Panc1 (cell line): ENCODE results near the gene MFN1. TPM values are rescaled to one million over a fixed set of nuclear protein-coding genes. Genes with fewer than 3 reads are reported as not detected.
"Not testable (repeated sequence)": the region's sequence is repeated elsewhere in the genome, so short reads cannot be mapped to it uniquely, and the experiment has no call there.

Experiments
- ATAC-seq: fragments of 200-7000 bp; cut with Tn5 transposase; 2 replicates; pipeline ENCODE4 v1.9.1; 2020; ENCODE audit warnings: mild to moderate bottlenecking, moderate library complexity
- BruUV-seq: library from RNA; stranded (reverse); fragments of 400-500 nt; replicated peaks from 2 replicates; lab custom pipeline; 2021; lab: Mats Ljungman, UMichigan
- CTCF ChIA-PET: fragments of 300-600 bp; sonication (Branson Sonifier 250); formaldehyde crosslinking; loops from one replicate; lab custom pipeline; 2022; ENCODE audit warnings: antibody characterized with exemption; lab: Charles Lee
- POLR2A ChIA-PET: fragments of 300-600 bp; sonication (Branson Sonifier 250); formaldehyde crosslinking; loops from one replicate; lab custom pipeline; 2022; ENCODE audit warnings: antibody characterized with exemption; lab: Charles Lee
- DNase-seq: peaks from one replicate; pipeline ENCODE4 v3.0.0-alpha.2; 2010; ENCODE audit warnings: low read depth, low spot score
- H3K27ac ChIP-seq: 2 replicates; pipeline ENCODE4 v1.5.1; 2011; ENCODE audit warnings: mild to moderate bottlenecking, low read length, inconsistent platforms
- H3K27me3 ChIP-seq: fragments of 200-500 bp; sonication (Bioruptor generic); 2 replicates; pipeline ENCODE4 v1.6.0; 2014; ENCODE audit warnings: low read length, inconsistent platforms; ENCODE audit not compliant: control insufficient read depth, insufficient read depth
- H3K36me3 ChIP-seq: fragments of 200-500 bp; sonication (Bioruptor generic); 2 replicates; pipeline ENCODE4 v1.5.1; 2014; ENCODE audit warnings: inconsistent platforms, mild to moderate bottlenecking, low read length, moderate library complexity; ENCODE audit not compliant: control insufficient read depth, insufficient read depth
- H3K4me1 ChIP-seq: 2 replicates; pipeline ENCODE4 v1.5.1; 2011; ENCODE audit warnings: inconsistent platforms, mild to moderate bottlenecking, low read length, moderate library complexity; ENCODE audit not compliant: control insufficient read depth, insufficient read depth
- H3K4me3 ChIP-seq, 2 experiments: 2 replicates each; pipeline ENCODE4 v1.5.1; 2011 to 2012; ENCODE audit warnings: low read depth in 2 of 2, low read length in 2 of 2, mild to moderate bottlenecking in 2 of 2, inconsistent platforms in 1 of 2, moderate library complexity in 1 of 2
- H3K9me3 ChIP-seq: fragments of 200-500 bp; sonication (Bioruptor generic); 2 replicates; pipeline ENCODE4 v1.5.1; 2014; ENCODE audit warnings: low read depth, mild to moderate bottlenecking, inconsistent platforms, low read length, moderate library complexity; ENCODE audit not compliant: control insufficient read depth, insufficient read depth
- CTCF ChIP-seq: fragments of 450-650 bp; IDR thresholded peaks from 2 replicates; pipeline ENCODE4 v1.5.1; 2017; ENCODE audit warnings: mild to moderate bottlenecking
- POLR2AphosphoS5 ChIP-seq: IDR thresholded peaks from 2 replicates; pipeline ENCODE4 v1.6.1; 2012; ENCODE audit warnings: mild to moderate bottlenecking, low read depth, low read length, moderate library complexity
- REST ChIP-seq, 2 experiments: IDR thresholded peaks; 2 replicates each; pipeline ENCODE4 v1.6.1; 2011 to 2012; ENCODE audit warnings: low read depth in 2 of 2, control low read depth in 1 of 2, low read length in 1 of 2, mild to moderate bottlenecking in 1 of 2, moderate library complexity in 1 of 2; ENCODE audit not compliant: insufficient read depth in 1 of 2
- SIN3A ChIP-seq: IDR thresholded peaks from 2 replicates; pipeline ENCODE4 v1.6.1; 2012; ENCODE audit warnings: low read depth, mild to moderate bottlenecking, low read length, moderate library complexity, borderline replicate concordance; ENCODE audit not compliant: insufficient read depth
- TCF7L2 ChIP-seq: IDR thresholded peaks from 2 replicates; pipeline ENCODE4 v1.6.1; 2011; ENCODE audit warnings: mild to moderate bottlenecking, low read depth, low read length, inconsistent platforms
- in situ Hi-C: cut with HindIII; loops from 2 replicates; pipeline ENCODE4 v1.10.0; 2016; ENCODE audit warnings: low sequenced_read_pairs, low pct_unique_long_range_greater_than_20kb
- intact Hi-C: fragments of 100-400 bp; cut with micrococcal nuclease; formaldehyde crosslinking; loops from one replicate; pipeline ENCODE4 v1.10.0; 2022; ENCODE audit not compliant: unreplicated experiment
- total RNA-seq: library from RNA; stranded (reverse); gene quantifications from one replicate; pipeline ENCODE4 v1.2.1, GENCODE V29; 2021; ENCODE audit not compliant: unreplicated experiment

MFN1 gene
- total RNA-seq, 1 experiment from 2014 or later, result 73.5 TPM

GRCh38 chr3:179304605-179305004, 42.9 kb upstream of the MFN1 start:
- H3K4me3 ChIP-seq, result no peak overlapping the region
- H3K4me1 ChIP-seq, result no peaks in the 10 kb centered on the region
- no peak overlapping the region for H3K27ac ChIP-seq
- DNase-seq, result no peak
- TF ChIP-seq CTCF (no peak), SIN3A (no peak), REST (IDR thresholded peaks at IDR 0.05; ENCODE audit: insufficient read depth in 1 of 2, low read depth in 2 of 2, low read length in 1 of 2) (no peak), POLR2AphosphoS5 (no peak), TCF7L2 (no peak)
- intact Hi-C loops (no loop called here), in situ Hi-C loops (no loop called here)
- H3K9me3 ChIP-seq, result no peaks in the 10 kb centered on the region
- no peaks in the 10 kb centered on the region for H3K27me3 ChIP-seq
- ATAC-seq, result peak; percentile 45; the same call in 1 of the 2 replicates
- no TSS peak for BruUV-seq
- ChIA-PET CTCF (no interaction called here), POLR2A (no interaction called here)
- no peaks in the 10 kb centered on the region for H3K36me3 ChIP-seq

- H3K27me3 ChIP-seq, POLR2A ChIA-PET, CTCF ChIA-PET, H3K36me3 ChIP-seq, H3K4me1 ChIP-seq, intact Hi-C loops, in situ Hi-C loops, H3K27ac ChIP-seq, ATAC-seq, H3K9me3 ChIP-seq, H3K4me3 ChIP-seq, DNase-seq, BruUV-seq: not testable (repeated sequence)
Observed at GRCh38 chr3:179307362-179307761, 40.1 kb upstream of the MFN1 start.

- TF ChIP-seq CTCF (no peak), POLR2AphosphoS5 (no peak), REST (IDR thresholded peaks at IDR 0.05; ENCODE audit: insufficient read depth in 1 of 2, low read depth in 2 of 2, low read length in 1 of 2) (no peak), SIN3A (no peak)
- CTCF ChIA-PET, result no interaction called here
- POLR2A ChIA-PET, result no interaction called here
- ATAC-seq, result no peak
- H3K9me3 ChIP-seq, result no peaks in the 10 kb centered on the region
- no peaks in the 10 kb centered on the region for H3K4me1 ChIP-seq
- in situ Hi-C loops (no loop called here), intact Hi-C loops (no loop called here)
- BruUV-seq, result no TSS peak
- H3K4me3 ChIP-seq, result no peak overlapping the region
- no peak overlapping the region for H3K27ac ChIP-seq
- H3K36me3 ChIP-seq, result no peaks in the 10 kb centered on the region
- no peaks in the 10 kb centered on the region for H3K27me3 ChIP-seq
- no peak for DNase-seq
Observed at GRCh38 chr3:179308001-179308400, 39.5 kb upstream of the MFN1 start.
